NCI-H2029 (cell line): ENCODE measurements around the gene SEL1L3.
"Not testable (repeated sequence)": the region's sequence is repeated elsewhere in the genome, so short reads cannot be mapped to it uniquely, and the experiment has no call there.

Experiments
- DNase-seq: peaks from one replicate; lab custom pipeline; 2025; lab: John Stamatoyannopoulos, UW

The SEL1L3 gene

DNA sequence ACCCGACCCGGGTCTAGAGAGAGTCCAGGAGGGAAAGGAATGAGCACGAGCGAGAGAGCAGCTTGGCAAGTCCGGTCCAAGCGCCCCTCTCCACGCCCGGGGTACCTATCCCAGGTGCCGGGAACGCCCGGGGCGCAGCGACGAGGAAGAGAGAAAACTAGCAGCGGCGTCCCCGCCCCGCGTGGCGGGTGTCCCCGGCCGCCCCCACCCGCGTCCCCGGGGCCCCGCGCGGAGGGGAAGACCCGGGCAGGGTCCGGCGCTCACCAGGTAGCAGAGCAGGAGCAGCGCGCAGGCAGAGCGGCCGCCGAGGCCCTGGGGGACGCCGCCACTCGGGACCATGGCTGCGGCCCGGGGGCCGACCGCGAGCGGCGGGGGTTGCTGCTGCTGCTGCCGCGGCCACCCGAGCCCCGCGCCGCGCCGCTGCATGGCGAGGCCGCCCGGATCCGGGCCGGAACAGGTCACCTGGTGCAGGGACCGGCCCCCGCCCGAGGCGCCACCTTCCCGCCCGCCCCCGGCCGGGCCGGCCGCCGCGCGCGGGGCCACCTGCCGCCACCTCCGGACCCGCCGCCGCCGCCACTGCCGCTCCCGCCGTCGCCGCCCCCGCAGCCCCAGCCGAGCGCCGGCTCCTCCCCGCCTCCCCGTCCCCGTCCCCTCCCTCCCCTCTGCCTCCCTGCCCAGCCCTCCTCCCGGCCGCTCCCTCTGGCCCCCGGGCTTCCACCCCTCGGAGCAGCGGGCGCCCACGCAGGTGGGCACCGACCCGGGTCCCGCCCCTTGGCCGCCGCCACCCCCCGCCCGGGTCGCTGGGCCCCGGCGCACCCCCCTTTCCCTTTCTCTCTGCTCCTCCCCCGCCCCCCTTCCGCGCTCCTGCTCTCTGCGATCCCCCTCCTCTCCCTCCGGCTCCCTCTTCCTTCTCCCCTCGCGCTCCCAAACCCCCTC is at the start of gene SEL1L3:
SEL1L3 (minus strand) TSS at position 578 of the 936 bp plus-strand sequence; CDS start at position 426, 152 bp downstream.
- no peak for DNase-seq

GRCh38 chr4:25911356-25911755 is 48.6 kb upstream of the SEL1L3 start:
- DNase-seq, result no peak

DNA sequence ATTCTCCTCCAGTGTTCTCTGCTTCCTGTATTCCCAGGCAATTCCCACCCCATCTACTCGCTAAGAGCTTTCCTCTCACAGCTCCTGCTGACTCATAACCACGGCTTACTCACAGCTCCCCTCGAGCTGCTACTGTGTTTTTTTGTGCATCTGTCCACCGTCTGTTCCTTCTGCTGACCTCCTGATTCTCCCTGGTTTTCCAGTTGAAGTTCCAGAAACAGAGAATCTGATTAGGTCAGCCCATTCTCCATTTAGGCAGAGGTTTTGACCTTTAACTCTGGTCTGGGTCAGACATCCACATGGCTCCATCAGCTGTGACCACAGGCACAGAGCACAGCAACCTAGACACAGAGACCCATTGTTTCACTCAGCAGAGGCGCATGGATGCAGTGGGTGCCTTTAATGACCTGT is 45.7 kb upstream of the SEL1L3 start:
- DNase-seq, result no peak

- not testable (repeated sequence) for DNase-seq
Observed at GRCh38 chr4:25906113-25906512, 43.3 kb upstream of the SEL1L3 start.

DNA sequence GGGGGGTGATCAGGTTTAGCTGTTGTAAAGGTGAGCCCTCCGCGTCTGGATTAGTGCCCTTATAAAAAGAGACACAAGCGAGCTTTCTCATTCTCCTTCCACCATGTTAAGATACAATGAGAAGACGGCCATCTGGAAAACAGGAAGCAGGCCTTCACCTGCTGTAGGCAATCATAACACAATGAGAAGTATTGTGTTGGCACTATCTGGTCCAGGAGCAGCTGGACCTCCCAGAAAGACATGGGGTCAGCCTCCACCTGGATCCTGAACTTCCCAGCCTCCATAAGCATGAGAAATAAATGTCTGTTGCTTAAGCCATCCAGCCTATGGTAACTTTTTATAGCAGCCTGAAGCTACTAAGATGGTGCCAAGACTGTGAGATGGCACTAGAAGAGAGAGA is 42.6 kb upstream of the SEL1L3 start:
- DNase-seq, result no peak

DNA sequence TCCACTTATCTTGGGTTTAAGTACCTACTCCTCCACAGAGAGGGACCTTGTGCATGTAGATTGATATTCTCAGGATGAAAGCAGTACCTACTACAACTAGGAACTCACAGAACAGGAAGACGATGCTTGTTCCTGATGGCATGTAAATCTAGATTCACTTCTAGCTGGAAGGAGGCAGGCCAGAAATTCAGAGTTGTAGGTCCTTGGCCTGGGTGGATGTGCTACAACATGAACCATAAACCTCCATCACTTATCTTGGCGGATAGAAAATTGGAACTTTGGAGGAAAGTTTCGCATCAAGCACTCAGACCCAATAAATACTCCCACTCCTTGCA is 41.9 kb upstream of the SEL1L3 start:
- DNase-seq, result no peak

GRCh38 chr4:25903900-25904747 is 41.3 kb upstream of the SEL1L3 start:
- DNase-seq, result no peak

GRCh38 chr4:25901030-25901430 is 38.2 kb upstream of the SEL1L3 start:
- DNase-seq, result no peak

- DNase-seq, result no peak
Observed at GRCh38 chr4:25900310-25900709, 37.5 kb upstream of the SEL1L3 start.

DNA sequence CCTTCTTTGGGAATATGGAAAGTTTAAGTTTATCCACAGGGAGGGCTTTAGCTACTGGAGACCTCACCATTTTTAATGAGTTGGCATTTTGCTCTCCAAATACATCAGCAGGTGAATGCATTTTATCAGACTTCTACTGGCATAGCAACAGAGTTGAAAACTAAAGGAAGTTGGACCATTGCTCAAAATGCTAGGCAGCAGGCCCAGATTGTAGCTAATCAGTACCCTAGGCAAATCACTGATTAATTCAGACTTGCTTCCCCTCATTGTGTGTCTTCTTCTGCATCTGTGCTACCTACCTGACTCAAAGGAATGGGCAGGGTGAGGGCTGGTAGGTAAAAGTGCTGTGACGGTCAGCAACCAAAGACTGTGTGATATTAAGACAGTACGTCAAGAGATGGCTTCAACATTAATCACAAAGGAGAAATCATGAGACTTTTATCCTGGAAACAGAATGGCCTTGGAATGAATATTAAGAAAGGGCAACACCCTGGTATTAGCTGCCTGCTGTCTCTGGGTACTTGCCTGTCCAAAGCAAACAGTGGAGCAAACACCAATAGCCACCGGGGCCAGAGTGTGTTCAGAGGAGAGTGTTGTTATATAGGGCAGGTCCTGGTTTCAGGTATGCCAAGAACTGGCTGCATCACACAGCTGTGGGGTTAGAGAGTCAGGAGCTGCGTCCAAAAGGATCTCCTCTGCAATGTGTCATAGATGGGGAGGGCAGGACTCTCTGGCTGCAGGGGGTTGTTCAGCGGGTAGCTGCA is 34.2 kb upstream of the SEL1L3 start:
- DNase-seq, result no peak

DNA sequence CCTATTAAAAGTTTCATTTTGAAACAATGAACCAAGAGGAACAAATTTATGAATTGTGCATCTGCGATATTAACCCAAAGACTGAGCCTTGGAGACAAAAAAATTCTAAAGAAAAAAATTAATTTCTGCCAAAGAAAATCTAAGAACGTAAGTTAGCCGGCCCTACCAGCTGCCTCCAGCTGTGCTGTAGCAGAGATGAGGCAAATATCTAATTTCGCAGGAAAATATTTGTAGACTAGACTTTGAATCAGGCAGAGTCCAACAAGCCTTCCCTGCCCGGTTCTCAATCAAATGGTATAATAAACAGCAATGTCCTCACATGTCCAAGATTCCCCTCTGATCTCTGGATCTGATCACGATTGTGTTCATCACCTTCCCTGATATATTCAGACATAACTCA is 30.0 kb upstream of the SEL1L3 start:
- DNase-seq, result no peak

DNA sequence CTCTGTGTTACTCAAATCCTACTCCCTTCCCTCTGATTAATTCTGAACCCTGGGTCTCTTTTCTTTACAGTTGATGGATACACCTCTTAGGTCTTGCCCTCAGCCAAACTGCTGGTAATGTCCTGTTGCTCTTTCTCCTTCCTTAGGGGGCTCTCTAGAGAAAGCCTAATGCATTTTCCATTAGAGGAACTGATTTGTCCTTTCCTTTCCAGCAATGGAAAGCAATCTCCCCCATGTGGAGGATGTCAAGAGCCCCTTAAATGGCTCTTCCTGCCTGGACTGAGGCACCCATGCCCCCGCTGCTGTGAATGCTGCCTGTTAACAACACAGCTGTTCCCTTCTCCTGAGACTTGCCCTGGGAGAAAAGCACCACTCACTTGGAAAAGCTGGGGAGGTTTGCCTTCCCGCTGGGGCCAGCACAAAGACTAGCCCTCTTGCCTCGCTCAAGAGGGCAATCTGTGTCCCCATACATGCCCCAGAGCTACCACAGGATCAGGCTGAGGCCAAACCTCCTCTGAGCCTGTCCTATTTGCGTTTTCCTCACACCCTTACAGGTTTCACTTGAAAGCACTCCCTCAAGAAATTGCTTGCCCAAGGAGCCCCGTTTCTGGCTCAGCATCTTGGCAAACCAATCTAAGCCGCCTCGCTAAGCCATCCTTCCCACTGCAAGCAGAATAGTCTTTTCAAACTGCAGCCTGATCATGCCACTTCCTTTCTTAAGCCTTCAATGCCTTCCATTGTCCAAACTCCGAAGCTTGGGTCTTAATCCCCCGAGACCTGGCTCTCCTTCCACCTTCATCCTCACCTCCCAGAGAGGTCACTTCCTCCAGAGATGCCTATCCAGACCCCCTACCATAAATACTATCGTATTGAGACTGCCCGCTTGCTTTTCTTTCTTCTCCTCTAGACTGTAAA is 28.0 kb upstream of the SEL1L3 start:
- DNase-seq, result no peak

DNA sequence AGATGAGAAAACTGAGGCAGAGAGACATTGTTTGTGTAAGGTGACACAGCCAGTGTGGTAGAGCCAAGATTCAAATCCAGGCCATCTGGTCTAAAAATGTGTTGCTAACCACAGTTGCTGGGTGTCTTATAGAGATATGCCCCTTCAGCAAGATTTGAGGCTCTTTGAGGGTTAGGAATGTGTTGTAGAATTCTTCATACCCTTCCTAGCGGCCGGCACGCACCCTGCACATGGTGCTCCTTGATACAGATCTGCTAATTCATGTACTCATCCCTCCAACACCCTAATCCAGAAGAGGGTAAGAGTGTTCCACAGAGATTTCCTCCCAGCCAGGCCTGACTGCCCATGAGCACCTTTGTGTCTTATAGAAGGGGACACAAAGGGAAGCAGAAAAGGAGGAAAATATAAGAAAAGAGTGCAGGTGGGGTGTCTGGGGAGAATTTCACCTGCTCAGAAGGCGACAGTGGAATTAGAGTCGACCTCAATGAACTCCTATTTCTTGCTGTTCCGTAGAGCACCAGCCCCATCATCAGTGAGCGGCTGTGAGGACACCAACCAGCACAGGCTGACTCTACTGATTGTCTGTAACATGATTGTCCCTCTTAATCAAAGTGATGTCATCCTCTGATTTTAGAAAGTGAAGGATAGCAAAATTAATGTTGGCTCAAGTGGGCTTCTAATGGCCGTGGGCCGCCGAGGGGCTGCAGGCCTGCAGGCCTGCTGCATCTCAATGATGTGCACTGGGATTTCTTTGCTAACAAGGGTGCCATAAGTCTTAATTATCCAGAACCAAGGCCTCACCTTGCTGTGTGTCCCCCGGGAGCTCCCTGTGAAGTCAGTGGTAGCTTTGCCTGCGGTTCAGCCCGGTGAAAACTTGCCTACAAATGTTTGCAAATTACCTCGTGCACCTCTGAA is 27.1 kb upstream of the SEL1L3 start:
- no peak for DNase-seq

DNA sequence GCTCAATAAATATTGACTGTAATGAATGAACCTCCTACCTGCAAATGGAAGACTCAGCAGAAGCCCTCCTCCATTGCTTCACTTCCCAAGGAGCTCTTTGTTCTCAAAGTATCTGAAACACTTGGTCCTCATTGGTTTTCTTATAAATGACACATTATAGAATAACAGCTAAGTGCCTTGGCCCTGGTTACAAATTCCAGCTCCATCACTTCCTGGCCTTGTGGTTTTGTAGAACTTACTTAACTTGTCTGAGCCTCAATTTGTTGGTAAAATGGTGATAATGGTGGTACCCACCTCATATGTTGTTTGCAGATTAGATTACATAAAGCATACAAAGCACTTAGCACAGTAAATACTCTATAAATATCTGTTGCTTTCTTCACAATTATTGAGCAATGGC is 26.0 kb upstream of the SEL1L3 start:
- no peak for DNase-seq

- DNase-seq, result no peak
Observed at GRCh38 chr4:25884031-25884782, 21.4 kb upstream of the SEL1L3 start.

DNA sequence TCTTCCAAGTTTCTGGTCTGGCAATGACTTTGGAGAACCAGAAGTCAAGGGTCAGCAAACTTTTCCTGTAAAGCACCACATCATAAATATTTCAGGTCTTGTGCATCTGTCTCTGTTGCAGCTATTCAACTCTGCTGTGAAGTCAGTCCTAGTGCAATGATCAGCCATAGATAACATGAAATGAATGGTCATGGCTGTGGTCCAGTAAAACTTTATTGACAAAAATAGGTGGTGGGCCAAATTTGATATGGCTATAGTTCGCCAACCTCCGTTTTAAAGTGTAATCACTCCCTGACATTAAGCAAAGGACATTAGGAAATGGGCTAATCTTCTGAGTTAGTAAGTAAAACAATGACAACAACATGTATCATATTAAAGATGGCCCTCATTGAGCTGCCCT is 20.8 kb upstream of the SEL1L3 start:
- DNase-seq, result no peak

- DNase-seq, result no peak
Observed at GRCh38 chr4:25882226-25882625, 19.4 kb upstream of the SEL1L3 start.

DNA sequence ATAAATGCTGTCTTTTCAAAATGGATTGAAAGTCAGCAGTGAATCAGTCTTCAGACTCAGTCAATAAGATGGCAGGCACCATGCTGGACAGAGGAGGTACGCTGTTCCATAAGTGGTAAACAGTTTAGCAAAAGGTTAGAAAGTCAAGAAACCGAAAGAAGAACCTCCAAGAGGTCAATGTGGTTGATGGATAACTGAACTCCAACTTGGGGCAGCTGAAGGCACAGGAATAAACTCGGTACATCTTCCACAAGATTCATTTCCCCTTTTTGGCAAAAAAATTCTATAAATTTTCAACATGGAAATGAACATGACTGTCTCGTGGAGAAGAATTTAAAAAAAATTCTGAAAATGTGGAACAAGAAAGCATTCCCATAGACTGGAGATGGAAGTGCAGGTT is 18.4 kb upstream of the SEL1L3 start:
- DNase-seq, result no peak

GRCh38 chr4:25879991-25880651 is 17.3 kb upstream of the SEL1L3 start:
- no peak for DNase-seq
